ENCODE measurements around the gene RAB5IF.
"Not testable (repeated sequence)": the region's sequence is repeated elsewhere in the genome, so short reads cannot be mapped to it uniquely, and the experiment has no call there.

The RAB5IF gene

GRCh38 chr20:36606158-36607066 is 833 bp downstream of the RAB5IF start:
- H3F3A ChIP-seq (ENCODE audit: insufficient read depth) = peaks cover 16% of the 10 kb centered on the region
- H4K20me1 ChIP-seq (ENCODE audit: low read depth, low read length) = peaks cover 12% of the 10 kb centered on the region; the same call in 1 of the 2 replicates
- peak overlapping the region; percentile 23 for H2AFZ ChIP-seq (ENCODE audit: low read depth, low read length, severe bottlenecking)

DNA sequence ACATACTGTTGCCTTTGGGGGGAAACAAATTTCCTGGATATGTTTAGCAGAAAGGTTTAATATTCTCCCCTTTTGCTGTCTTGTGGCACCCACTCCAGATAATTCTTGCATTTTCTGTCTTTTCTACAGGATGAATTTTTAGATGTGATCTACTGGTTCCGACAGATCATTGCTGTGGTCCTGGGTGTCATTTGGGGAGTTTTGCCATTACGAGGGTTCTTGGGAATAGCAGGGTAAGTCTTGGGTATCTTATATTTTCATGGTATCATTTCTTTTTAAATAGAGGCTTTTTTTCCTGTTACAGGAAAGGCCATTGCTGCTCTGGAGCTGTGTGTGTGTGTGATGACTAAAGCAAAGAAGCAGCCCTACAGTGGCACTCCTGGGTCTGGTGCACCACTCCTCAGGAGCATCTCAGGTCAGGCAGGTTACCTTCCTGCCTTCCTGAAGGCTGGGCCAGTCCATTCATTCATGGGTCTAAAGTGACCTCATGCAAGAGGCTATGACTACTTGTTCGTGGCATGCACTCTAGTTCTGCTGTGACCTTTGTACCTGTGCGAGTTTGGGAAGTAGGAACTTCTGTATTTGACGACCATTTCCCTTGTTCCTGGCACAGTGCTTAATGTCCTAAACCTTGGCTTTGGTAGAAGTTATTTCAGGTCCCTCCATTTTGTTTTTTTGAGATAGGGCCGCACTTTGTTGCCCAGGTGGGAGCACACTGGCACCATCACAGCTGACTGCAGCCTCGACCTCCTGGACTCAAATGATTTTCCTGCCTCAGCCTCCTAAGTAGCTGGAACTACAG is 2.2 kb downstream of the RAB5IF start:
- H3K4me3 ChIP-seq (ENCODE audit: insufficient read depth, low read length, poor library complexity, severe bottlenecking) = no peak overlapping the region
- peaks cover 30% of the 10 kb centered on the region for H3K79me2 ChIP-seq (ENCODE audit: insufficient read depth, low read length)
- no peaks in the 10 kb centered on the region for H3K27me3 ChIP-seq (ENCODE audit: low read length)
- H4K20me1 ChIP-seq (ENCODE audit: low read depth, low read length) = peaks cover 12% of the 10 kb centered on the region; the same call in 1 of the 2 replicates
- peaks cover 8% of the 10 kb centered on the region; the same call in 1 of the 2 replicates for H3K36me3 ChIP-seq (ENCODE audit: low read length)
- H3F3A ChIP-seq (ENCODE audit: insufficient read depth) = peaks cover 16% of the 10 kb centered on the region
- no peak overlapping the region for H2AFZ ChIP-seq (ENCODE audit: low read depth, low read length, severe bottlenecking)
- H3K9ac ChIP-seq (ENCODE audit: low read length) = peak overlapping the region; percentile 97
- H3K27ac ChIP-seq (ENCODE audit: low read depth, low read length) = no peak overlapping the region
- H3K4me2 ChIP-seq (ENCODE audit: low read depth, low read length, poor library complexity, severe bottlenecking) = peak overlapping the region; percentile 92
- no peaks in the 10 kb centered on the region for H3K9me3 ChIP-seq (ENCODE audit: insufficient read depth, low read length)
- H3K9me2 ChIP-seq (replicated peaks; ENCODE audit: insufficient read depth, low read length) = no peaks in the 10 kb centered on the region
- TF ChIP-seq CTCF (IDR thresholded peaks at IDR 0.05; ENCODE audit: insufficient read depth, low read length, poor library complexity, severe bottlenecking) = no peak
- TF ChIP-seq EZH2phosphoT487 (conservative IDR thresholded peaks at IDR 0.05; ENCODE audit: low read length) = no peak

More at GRCh38 chr20:36606158-36607066, 833 bp downstream of the RAB5IF start:
- Histone ChIP-seq H3K9me3 (ENCODE audit: insufficient read depth, low read length) (no peaks in the 10 kb centered on the region), H3K9ac (ENCODE audit: low read length) (peak overlapping the region; percentile 97), H3K36me3 (ENCODE audit: low read length) (peaks cover 6% of the 10 kb centered on the region; the same call in 1 of the 2 replicates), H3K4me3 (ENCODE audit: insufficient read depth, low read length, poor library complexity, severe bottlenecking) (peak overlapping the region; percentile 90), H3K27me3 (ENCODE audit: low read length) (no peaks in the 10 kb centered on the region), H3K27ac (ENCODE audit: low read depth, low read length) (peak overlapping the region; percentile 65), H3K79me2 (ENCODE audit: insufficient read depth, low read length) (peaks cover 30% of the 10 kb centered on the region), H3K4me2 (ENCODE audit: low read depth, low read length, poor library complexity, severe bottlenecking) (peak overlapping the region; percentile 92), H3K9me2 (replicated peaks; ENCODE audit: insufficient read depth, low read length) (no peaks in the 10 kb centered on the region)
- TF ChIP-seq EZH2phosphoT487 (conservative IDR thresholded peaks at IDR 0.05; ENCODE audit: low read length) (no peak), CTCF (IDR thresholded peaks at IDR 0.05; ENCODE audit: insufficient read depth, low read length, poor library complexity, severe bottlenecking) (no peak)

- not testable (repeated sequence) for H3K27ac ChIP-seq (ENCODE audit: low read depth, low read length); H3K4me3 ChIP-seq (ENCODE audit: insufficient read depth, low read length, poor library complexity, severe bottlenecking); H3K9me3 ChIP-seq (ENCODE audit: insufficient read depth, low read length); H3K4me2 ChIP-seq (ENCODE audit: low read depth, low read length, poor library complexity, severe bottlenecking); H3K9ac ChIP-seq (ENCODE audit: low read length); H3K27me3 ChIP-seq (ENCODE audit: low read length); H2AFZ ChIP-seq (ENCODE audit: low read depth, low read length, severe bottlenecking); H3K9me2 ChIP-seq (replicated peaks; ENCODE audit: insufficient read depth, low read length); H3K36me3 ChIP-seq (ENCODE audit: low read length)
- Histone ChIP-seq H3K79me2 (ENCODE audit: insufficient read depth, low read length) (peaks cover 30% of the 10 kb centered on the region), H4K20me1 (ENCODE audit: low read depth, low read length) (peaks cover 12% of the 10 kb centered on the region; the same call in 1 of the 2 replicates), H3F3A (ENCODE audit: insufficient read depth) (peaks cover 16% of the 10 kb centered on the region)
Measured at GRCh38 chr20:36608388-36608728, 2.8 kb downstream of the RAB5IF start.
